HG02588 (cell line): ENCODE results near the gene PAM.

Source experiments
- ATAC-seq: cut with Tn5 transposase; IDR thresholded peaks from one replicate; pipeline ENCODE4 v1.9.1; 2021; ENCODE audit warnings: mild to moderate bottlenecking, moderate library complexity; ENCODE audit not compliant: unreplicated experiment

Gene PAM

GRCh38 chr5:102927007-102927406, 171.9 kb downstream of the PAM start:
- ATAC-seq, result no peak

DNA sequence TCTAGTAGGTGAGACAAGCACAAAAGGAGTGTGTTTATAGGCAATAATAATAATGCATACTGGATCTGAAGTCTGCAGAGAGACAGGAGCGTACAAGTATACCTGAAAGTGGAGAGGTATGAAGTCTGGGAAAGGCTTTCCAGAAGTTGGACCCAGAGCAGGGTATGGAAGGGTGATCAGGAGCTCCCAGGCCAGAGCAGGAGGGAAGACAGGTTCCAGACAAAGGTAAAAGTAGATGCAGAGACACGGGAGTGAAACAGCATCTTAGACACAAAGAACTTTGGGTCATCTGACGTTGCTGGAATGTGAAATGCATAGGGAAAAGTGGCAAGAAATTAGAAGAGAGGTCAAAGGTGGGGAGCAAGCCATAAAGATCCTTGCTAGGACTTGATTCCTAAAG, 175.1 kb downstream of the PAM start:
- ATAC-seq, result no peak

- no peak for ATAC-seq
Observed at GRCh38 chr5:102931085-102931725, 176.1 kb downstream of the PAM start.

DNA sequence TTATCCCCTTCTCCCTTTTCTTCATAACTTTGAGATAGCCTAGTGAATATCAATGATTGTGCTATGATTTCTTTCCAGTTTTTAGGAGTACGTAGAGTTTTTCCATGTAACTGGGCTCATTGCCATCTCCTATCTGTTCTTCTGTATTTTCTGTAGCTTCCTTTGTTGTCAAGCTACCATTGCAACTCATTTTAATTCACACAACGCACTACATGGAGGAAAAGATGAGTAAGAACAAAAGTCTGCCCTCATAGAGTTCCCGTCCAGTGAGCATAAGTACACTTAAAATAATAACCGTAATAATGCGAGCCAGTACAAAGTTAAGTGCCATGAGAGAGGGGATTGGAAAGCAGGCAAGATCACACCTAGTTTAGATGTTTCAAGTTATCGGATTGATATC, 177.7 kb downstream of the PAM start:
- ATAC-seq, result no peak

GRCh38 chr5:102933316-102933715, 178.2 kb downstream of the PAM start:
- ATAC-seq, result no peak

DNA sequence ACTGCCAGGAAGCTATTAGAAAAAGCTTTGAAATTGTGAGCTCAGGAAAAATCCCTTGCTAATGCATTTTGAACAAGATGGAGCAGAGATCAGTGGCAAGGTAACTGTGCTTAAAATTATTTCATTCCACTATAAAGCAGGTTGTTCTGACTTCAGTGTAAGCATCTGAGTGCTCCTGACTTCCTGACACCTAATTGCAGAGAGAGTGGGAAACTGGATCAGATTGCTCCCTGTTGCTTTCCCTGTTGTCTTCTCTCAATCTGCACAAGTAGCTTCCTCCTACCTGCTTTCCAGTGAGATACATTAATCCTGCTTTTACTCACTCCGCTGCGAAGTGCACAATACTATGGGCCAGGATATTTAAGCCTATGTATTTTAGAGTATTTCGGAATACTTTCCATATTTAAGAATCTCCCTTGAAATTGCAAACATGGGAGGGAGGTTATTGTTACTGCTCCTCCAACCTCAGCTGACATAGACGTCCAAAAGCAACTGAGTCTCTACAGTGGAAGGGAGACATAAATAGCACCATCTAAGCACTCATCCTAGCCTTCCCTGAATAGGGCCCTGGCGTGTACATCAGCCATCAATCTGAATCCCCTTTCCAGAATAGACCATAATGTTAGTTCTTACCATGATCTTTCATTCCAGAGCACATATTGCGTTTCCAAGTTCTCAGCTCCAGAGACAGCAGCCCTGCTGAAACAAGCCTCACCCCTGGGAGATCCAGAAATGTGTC, 178.8 kb downstream of the PAM start:
- ATAC-seq, result no peak

DNA sequence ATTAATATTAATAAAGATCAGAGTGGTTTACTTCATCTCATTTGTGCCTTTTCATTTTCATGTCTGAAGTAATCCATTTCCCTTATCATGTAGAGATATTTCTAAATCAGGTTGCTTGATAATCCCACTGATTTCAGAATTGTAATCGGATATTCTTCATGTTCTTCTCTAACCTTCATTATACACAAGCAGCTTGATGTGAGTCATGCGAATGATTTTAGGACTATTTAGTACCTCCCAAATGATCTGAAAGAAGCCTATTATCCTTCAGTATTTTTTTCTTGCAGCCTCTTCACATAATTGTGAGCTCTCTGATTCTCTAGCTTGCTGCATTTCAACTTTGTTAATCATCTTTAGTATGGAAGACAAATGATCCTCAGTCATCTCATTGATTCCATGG, 182.8 kb downstream of the PAM start:
- no peak for ATAC-seq

GRCh38 chr5:102941111-102941510, 186.0 kb downstream of the PAM start:
- ATAC-seq, result no peak

GRCh38 chr5:102946414-102946813, 191.3 kb downstream of the PAM start:
- ATAC-seq, result no peak

DNA sequence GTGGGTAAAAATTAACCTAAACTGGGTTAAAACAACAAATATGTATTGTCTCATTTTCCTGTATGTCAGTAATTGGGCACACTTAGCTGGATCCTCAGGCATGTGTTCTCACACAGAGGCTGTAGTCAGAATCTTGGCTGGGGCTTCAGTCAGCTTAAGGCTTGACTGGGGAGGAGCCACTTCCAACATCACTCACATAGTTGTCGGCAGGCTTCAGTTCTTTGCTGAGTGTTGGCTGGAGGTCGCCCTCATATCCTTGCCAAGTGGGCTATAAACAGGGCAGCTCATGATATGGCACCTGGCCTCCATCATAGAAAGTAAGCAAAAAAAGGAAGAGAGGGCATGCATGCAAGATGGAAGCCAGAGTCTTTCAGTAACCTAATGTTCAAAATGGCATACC, 191.9 kb downstream of the PAM start:
- no peak for ATAC-seq

- no peak for ATAC-seq
Observed at GRCh38 chr5:102955488-102955887, 200.4 kb downstream of the PAM start.

GRCh38 chr5:102956599-102956998, 201.5 kb downstream of the PAM start:
- no peak for ATAC-seq

DNA sequence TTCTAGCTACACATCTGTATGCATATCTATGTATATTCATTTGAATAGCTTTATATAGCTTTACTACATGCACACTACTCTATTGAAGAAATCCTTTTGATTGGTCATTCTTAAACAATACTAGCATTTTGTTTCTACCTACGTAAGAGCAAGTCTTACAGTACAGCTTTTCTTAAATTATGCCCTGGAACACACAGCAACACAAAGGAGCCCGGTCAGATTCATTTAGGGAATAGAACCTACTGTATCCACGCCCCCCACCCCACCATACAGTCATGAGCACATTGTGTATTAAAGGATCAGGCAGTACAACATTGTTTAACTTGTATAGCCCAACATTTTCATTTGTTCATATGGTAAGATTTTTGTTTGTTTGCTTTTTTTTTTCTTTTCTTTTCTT, 202.0 kb downstream of the PAM start:
- ATAC-seq, result no peak

DNA sequence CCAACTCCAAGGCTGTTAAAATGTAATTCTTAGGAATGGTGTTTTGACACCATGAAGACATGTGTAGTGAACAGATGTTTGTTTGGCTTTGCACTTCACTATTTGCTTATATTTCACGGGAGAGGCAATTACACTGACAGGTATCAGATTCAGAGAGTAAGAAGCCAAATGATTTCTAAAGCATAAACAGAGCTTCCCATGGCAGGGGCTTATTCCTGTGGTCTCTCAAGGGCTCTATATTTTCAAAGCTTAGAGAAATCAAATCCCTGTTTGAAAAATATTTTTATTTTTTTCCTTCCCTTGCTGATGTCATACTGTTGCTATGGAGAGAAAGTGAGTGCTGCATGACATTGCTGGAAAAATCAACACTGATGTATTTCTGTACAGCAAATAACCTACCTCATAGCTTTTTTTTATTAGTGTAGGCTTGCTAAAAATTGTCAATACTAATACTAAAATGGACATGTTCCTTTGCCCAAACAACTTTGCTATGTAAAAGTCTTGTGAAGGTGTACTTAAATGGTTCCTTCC, 203.4 kb downstream of the PAM start:
- no peak for ATAC-seq

DNA sequence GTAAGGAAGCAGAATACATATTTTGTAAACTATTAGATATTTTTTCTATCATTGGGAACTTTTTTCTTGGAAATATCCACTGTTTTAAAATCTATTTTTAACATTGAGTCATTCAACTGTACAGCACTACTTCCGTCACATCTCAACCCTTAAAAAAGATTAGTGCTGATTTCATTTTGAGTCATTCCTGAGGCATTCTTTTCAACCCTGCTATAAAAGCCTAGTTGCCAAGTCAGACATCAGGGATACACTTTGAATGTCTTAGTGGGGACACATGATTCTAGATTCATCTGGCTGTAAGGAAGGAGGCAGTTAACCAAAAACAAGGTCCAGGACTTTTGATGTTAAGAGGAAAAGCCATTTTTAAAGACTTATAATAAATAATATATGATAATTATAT, 203.9 kb downstream of the PAM start:
- peak; percentile 74 for ATAC-seq

DNA sequence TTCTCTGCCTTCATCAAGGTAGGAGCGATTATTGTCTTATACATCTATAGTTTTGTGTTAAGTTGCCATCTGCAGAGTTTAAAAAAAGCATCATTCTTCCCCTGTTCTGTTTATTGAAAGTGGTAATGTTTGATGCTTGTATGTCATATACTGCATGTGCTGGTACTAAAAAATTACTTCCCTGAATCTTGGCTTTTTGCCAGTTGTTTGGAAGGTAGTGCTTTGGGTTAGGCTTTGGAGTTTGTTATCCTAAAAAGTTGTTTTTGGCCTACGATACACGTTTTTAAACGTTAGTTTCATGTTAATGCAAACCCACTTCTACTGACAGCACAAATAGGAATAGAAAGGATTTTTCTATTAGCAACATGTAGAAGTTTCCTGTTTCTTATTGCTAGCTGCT, 206.6 kb downstream of the PAM start:
- no peak for ATAC-seq

DNA sequence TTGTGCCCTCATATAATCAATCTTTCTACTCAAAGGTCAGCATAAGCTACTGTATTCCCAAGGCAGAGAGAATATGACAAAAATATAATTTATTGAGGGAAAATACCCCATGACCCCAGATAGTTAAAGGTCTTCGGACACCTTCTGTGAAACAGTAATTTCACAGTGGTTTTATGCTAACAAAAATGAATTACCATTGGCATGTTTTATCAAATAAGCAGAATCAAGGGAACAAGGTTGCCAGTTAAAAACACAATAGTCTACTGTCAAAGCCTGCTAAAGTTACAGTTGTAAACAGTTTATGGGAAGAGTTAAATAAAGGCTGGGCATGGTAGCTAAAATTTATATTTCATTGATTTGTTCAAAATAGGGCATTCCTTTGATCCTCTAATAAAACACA, 210.5 kb downstream of the PAM start:
- no peak for ATAC-seq

DNA sequence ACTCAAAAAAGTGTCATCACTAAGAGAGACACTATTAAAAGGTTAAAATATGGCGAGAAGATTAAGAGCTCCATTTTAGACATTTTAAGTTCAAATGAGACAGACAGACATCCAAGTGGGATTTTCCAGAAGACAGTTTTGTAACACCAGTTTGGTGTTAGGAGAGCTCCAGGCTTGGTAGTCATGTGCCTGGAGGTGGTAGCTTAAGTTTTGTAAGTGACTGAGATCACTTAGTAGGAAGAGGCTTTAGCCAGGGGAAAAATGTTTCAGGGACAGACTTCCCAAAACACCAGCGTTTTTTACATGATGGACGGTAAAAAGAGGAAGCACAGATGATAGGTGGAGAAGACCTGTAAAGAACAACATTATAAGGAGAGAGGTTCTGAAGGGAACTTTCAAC, 214.5 kb downstream of the PAM start:
- no peak for ATAC-seq

- ATAC-seq, result no peak
Observed at GRCh38 chr5:102971676-102972293, 216.7 kb downstream of the PAM start.

GRCh38 chr5:102974177-102974576, 219.1 kb downstream of the PAM start:
- ATAC-seq, result no peak

DNA sequence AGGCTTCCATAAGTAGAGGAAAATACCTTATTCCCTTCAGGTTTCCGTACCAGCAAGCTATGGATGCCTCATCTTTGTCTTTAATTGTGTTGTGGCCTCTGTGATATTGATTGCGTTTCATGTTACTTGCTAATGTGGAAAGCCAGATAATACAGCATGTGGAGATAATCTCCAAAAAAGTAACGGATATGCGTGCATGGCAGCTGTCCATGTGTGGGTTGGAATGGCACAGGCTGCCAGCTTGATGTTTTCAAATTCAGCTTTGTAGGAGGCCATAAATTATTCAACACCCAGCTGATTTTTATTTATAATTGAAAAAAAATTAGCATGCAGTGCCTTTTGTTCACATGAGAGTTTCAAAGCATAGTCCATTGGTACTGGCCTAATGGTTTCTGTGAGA, 219.9 kb downstream of the PAM start:
- no peak for ATAC-seq
